GM21423 (cell line): ENCODE data around the gene NTSR1.
"Not testable (repeated sequence)": the region's sequence is repeated elsewhere in the genome, so short reads cannot be mapped to it uniquely, and the experiment has no call there.

Experiments
- ATAC-seq: cut with Tn5 transposase; IDR thresholded peaks from one replicate; pipeline ENCODE4 v1.9.1; 2021; ENCODE audit warnings: mild to moderate bottlenecking, moderate library complexity; ENCODE audit not compliant: unreplicated experiment

Gene NTSR1

DNA sequence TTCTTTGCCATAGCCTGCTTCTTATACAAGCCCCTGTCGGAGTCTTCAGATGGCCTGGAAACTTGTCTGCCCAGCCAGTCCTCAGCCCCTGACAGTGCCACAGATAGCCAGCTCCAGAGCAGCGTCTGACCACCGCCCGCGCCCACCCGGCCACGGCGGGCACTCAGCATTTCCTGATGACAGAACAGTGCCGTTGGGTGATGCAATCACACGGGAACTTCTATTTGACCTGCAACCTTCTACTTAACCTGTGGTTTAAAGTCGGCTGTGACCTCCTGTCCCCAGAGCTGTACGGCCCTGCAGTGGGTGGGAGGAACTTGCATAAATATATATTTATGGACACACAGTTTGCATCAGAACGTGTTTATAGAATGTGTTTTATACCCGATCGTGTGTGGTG, 36.9 kb upstream of the NTSR1 start:
- no peak for ATAC-seq

DNA sequence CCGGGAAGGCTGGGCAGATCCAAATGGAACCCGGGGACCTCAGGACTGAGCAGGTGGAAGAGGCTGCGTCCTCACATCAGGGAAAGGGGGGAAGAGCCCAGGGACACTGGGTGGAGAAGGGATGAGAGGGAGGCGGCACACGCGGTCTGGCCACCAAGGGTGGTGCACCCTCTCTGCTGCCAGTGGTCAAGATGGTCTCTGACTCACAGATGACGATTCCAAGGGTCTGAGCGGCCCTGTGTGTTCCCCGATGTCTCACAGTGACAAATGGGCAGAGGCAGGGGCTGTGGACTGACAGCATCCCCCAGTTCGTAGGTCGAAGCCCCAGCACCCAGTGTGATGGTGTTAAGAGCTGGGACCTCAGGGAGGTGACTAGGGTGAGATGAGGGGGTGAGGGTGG, 34.3 kb upstream of the NTSR1 start:
- no peak for ATAC-seq

DNA sequence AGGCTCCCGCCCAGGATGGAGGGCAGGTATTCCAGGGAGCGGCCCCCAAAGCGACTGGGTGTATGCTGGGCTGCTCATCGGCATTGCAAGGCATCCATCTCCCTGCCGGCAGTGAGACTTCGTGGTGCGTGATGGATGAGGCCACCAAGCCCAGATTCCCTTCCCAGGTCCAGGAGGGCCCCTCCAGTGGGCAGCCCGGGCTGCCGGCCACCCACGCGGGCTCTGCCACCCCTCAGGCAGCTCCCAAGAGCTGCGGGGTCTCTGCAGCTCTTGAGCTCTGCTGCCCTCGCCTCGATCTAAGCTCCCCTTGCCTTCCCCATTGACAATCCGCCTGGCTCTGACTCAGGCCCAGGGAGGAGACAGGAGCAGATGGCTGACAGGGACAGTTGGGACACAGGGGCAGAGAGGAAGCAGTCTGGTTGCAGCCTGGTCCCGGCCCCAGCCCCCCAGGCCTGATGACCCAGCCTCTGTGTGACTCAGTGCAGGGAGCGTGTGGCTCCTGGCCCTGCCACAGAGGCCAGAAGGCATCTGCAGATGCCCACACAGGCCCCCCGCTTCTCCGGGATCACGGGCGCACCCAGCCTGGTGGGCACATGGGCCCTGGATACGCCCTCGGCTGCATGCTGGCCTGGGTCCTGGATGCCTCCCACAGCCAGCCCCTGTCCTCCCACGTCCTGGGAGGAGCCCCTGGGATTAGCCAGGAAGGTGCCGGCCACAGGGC, 33.3 kb upstream of the NTSR1 start:
- no peak for ATAC-seq

DNA sequence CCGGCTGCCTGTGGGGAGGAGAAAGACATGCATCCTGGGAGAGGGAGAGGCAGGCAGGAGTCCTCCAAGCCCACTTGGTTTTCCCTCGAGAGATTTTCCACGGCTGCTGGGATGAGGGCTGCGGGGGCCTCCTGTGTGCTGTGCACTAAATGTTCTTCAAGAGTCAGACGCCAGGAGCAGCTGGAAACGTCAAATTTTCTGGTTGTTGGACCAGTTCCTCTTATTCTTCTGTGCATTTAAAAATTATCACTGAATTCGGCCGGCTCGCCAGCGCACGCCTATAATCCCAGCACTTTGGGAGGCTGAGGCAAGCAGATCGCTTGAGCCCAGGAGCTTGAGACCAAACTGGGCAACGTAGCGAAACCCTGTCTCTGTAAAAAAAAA, 32.8 kb upstream of the NTSR1 start:
- no peak for ATAC-seq

DNA sequence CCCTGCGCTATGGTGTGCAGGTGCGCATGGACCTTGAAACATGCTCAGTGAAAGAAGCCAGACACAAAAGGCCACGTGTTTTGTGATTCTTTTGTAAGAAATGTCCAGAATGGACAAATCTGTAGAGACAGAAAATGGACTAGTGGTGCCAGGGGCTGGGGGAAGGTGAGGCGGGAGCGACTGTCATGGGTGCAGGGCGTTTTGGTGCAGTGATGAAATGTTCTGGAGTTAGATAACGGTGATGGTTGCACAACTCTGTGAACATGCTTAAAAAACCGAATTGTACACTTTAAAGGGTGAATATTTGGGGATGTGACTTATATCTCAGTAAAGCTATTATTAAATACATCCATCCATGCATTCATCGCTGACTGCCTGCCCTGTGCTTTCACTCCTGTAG, 31.7 kb upstream of the NTSR1 start:
- ATAC-seq: no peak

DNA sequence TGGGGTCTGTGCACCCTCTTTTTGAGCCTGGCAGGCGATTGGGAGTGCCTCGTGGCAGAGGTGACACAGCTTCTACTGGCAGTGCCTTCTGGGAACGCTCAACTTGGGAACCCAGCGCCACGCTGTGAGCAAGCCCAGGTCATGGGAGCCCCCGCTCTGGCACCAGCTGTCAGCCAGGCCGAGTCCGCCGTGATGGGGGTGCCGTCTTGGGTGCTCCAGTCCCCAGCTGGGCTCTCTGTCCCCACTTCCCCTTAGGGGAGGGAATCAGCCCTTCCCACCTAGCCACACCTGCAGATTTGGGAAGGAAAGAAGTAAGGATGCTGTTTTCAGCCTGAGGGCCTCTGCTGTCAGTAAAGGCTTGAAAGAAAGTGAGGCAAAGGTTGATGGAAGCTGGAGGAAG, 31.0 kb upstream of the NTSR1 start:
- no peak for ATAC-seq

DNA sequence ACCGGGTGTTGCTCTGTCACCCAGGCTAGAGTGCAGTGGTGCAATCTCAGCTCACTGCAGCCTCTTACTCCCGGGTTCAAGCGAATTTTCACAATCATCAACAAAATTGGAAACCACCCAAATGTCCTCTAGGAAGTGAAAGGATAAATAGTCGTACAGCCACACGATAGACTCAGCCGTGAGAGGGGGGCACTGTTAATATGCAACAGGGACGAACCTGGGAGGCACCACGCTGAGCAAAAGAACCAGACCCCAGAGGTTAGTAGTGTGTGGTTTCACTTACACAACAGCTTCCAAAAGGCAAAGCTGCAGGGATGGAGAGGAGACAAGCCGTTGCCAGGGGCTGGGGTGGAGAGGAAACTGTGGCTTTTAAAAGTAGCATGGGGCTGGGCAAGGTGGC, 30.1 kb upstream of the NTSR1 start:
- no peak for ATAC-seq

DNA sequence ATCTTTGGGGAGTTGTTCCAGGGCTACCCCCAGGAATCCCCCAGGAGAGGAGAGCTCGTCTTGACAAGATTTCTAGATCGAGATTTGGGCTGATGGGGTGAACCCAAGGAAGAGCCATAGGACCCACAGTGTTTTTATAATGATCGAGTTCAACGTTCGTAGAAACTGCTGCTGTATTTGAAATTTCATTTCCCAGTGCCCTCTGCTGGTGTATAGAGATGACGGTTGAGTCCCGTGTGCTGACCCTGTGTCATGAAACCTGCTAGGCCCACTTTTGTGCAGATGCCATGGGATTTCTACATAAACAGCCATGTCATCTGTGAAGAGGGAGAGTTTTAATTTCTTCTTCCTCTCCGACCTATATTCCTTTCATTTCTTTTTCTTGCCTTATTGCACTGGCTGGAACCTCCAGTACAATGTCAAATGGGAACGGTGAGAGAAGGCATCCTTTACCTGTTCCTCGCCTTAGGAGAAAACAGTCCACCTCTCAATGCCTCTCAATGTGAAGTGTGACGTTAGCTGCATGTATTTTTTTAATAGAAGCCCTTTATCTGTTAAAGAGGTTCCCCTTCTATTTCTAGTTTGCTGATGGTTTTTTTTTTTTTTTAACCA, 28.6 kb upstream of the NTSR1 start:
- ATAC-seq: no peak

DNA sequence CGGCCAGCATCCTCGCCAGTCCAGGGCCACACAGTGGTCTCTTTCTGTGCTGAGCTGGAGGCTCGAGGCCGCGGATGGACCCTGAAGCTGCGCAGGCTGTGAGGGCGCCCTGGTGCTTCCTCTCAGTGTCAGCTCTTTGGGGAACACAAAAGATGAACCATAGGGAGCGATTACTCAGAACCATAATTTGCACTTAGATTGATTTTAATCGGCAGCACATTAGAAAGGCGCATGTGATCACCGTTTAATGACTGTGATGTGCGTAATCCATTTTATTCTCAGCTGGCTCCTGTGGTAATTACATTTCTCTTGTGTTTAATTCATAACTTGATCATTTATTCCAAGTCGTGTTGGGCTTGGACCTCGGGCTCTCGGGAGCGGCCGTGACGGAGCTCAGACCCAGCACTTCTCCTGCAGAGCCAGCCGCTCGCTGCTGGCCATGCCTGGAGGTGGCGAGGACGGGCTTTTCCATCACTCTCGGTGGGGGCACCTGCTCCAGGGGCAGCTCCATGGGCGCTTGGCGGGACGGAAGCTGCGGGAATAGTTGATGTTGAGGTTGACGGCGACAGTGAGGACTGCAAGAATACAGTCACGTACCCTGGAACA, 25.6 kb upstream of the NTSR1 start:
- no peak for ATAC-seq

DNA sequence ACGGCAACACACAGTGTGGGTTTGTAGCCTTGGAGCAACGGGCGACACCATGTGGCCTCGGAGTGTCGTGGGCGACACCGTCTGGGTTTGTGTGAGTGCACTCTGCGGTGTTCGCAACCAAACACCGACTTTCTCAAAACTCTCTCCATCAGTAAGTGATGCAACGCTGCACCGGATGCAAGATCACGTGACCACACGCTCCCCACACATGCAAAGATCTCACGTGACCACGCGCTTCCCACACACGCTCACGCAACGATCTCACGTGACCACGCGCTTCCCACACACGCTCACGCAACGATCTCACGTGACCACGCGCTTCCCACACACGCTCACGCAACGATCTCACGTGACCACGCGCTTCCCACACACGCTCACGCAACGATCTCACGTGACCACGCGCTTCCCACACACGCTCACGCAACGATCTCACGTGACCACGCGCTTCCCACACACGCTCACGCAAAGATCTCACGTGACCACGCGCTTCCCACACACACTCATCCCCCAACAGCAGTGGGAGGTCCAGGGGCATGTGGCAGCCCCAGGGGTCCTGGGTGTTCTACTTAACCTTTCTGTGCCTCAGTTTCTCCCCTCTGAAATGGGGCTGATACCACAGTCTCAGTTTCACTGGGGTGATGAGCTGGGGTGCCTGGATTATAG, 24.8 kb upstream of the NTSR1 start:
- not testable (repeated sequence) for ATAC-seq

DNA sequence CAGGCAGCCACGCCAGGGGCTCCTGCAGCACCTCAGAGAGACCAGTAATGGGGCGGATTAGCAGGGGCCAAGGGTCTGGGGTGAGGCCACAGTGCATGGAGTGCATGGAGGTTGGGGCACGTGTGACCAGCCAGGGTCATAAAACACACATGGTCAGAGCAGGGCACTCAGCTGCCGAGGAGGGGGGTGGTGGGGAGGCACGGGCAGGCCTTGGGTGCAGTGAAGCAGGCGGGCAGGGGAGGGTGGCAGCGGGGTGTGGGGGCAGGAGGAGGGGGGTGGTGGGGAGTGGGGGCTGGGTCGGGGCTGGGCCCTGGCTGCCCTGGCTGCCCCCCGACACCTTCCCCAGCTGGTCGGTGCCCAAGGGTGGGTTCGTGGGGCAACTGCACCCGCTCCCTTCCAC, 23.7 kb upstream of the NTSR1 start:
- ATAC-seq: no peak

DNA sequence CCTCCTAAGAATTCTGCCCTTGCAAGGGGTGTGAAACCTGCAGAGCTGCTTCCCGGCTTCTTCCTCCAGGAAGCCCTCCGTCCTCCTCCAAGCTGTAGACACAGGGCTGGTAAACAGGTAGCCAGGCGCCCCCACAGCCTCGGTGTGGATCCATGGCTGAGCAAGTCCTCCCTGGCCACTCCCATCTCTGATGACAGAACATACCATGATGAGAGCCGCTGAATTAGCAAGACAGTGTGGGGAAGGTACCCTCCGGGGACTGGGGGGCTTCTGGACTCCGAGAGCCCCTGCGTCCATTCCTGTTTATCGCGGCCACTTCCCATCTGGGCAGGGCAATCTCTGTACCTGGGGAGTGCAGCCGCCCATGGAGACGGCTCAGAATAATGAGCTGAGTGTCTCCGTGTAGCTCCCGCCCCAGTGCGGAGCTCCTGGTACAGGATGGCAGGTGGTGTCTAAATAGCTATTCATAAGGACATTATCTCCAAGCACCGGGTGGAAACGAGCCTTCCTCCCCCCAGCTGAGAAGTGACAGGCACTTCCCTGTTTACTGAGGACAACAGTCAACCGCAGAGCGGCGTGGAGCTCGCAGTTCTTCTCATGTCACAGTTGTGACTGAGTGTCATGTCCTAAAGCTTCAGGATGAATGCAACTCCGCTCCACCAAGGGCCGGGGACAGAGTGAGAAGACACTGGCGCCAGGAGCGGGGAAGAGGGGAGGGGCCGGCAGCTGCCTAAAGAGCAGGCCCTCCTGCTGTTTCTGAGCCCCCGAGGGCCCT, 22.7 kb upstream of the NTSR1 start:
- ATAC-seq: no peak

DNA sequence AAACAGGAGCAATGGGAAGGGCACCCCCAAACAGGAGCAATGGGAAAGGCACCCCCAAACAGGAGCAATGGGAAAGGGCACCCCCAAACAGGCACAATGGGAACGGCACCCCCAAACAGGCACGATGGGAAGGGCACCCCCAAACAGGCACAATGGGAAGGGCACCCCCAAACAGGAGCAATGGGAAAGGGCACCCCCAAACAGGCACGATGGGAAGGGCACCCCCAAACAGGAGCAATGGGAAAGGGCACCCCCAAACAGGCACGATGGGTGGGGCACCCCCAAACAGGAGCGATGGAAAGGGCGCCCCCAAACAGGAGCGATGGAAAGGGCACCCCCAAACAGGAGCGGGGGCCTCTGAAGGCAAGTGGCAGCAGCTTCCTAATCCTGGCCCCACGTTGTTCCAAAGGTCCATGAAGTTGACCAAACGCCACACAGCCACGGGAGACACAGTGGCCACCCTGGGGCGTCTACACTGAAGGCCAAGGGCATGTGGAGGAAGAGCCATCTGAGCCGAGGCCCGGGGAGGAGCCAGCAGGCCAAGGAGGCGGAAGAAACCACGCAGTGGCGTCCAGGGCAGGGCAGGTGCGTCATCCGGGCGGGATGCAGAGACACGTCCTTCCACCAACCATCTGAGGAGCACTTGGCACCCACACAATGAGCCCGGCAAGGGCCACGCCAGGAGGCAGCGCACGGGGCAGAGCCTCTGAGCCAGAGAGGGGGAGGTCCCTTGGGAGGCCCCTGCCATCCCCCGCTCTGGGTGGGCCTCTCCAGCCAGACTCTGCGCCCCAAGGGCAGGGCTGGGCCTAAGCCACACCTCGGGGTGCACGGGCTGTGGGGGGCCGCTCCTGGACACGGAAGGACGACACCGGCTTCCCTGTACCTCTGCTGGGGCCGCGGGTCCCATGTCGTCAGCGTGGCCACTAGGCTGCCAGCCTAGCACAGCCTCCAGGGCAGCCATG, 21.5 kb upstream of the NTSR1 start:
- ATAC-seq: no peak

DNA sequence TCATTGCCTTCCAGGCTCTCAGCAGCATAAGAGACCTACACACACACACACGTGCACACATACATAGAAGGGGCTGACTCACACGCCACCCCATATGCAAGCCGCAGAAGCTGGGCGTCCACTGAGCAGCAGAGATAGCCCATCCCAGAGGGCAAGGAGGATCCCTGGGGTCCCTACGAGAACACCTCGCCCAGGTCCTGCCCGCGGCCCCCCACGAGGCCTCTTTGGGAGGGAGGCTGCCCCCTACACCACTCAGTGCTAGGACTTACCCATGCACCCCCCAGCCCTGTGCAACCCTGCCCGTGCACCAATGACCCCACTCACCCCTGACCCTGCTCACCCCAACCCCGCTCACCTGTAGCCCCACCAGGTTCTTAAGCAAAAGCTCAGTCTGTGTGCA, 20.6 kb upstream of the NTSR1 start:
- no peak for ATAC-seq

DNA sequence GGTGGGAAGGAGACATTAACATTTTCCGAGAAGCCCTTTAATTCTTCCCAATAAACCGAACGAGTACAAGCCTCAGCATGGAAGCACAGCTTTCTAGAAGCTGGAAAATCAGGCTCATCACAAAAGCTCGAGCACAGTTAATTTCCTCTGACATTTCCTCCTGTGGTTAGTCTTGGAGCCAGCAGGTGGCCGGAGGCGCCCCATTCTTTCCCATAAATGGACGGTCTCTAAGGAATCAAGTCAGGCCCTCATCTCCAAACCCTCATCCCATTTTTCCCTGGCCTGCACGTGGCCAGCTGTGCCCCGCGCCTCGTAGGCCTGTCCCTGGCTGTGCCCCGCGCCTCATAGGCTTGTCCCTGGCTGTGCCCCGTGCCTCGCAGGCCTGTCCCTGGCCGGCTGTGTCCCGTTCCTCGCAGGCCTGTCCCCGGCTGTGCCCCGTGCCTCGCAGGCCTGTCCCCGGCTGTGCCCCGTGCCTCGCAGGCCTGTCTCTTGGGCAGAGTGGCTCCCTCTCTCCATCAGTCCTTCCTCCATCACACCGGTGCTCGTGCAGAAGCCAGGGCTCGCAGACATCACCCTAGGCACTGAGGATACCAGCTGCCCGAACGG, 19.7 kb upstream of the NTSR1 start:
- ATAC-seq: no peak

DNA sequence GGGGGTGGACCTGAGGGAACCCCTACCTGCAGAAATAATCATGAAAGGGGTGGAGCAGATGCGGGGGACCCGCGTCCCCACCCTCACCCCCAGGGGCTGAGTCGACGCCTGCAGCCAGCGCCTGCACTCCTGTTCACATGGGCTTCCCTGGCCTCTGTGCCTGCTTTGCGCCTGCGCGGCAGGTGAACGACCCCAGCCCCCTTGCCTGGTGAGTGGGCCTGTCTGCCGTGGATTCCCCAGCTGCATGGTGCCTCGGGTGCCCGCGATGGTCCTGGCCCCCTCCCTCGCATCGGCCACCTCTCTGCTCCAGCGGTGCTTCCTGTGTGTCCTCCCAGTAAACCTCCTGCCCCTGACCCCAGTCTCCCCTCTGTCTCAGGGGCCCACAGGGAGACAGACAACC, 18.8 kb upstream of the NTSR1 start:
- no peak for ATAC-seq

DNA sequence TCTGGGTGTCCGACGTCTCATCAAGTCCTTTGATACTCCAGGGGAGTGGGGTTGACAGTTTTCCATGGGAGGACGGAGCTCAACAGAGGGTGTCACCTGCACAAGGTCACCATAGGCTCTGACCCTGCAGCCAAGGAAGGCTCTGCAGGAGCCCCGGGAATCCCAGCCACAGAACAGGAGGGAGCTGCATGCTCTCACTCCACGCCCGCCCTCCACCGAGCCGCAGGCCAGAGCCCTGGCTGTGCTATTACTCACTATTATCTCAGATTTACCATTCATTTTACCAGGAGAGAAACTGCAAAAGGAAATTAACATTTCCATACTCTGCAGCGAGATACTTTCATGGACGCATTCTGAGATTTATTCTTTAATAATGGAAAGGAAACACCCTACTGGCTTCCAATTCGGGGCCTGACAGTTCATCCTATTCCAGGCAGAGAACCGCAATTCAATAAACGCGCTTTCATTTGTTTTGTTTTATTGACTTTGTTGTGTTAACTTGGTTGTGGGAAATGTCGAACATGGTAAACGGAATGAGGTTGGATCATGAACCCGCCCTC, 18.3 kb upstream of the NTSR1 start:
- no peak for ATAC-seq

DNA sequence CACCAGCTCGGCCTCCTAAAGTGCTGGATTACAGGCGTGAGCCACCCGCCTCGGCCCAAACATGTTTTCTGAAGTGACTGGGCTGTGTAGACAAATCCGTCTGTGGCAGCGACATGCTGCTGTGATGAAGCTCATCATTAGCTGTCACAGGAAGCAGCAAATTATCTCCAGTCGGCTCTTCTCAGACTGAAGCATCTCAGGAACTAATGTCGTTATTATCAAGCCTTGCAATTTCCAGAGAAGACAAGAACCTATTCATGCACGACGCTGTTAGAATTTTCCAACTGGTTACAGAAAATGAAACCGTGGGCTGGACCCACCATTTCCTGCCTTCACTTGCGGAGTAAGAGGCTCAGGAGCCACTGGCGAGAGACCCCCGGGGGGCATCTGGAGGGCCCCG, 17.1 kb upstream of the NTSR1 start:
- no peak for ATAC-seq

DNA sequence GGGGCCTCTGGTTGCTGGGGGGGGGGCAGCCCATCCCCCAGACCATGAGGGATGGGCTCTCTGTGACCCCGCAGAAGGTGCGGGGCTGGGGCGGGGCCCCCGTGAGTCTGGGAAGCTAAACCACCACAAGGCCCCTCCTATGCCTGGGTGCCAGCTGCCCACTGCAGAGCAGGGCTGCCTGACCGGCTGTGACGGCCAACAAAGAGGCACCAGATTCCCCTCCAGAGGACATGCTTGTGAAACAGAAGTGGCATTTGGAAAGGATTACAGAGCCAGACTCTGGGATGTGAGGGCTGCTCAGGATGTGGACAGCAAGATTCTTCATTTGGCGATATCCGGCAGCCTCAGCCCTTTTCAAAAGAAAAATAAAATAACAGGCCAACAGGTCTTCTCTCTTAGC, 16.5 kb upstream of the NTSR1 start:
- ATAC-seq: no peak
